IPS DF 6.9 (cell line): ENCODE data around the gene C17orf75.
"Not testable (repeated sequence)": the region's sequence is repeated elsewhere in the genome, so short reads cannot be mapped to it uniquely, and the experiment has no call there.

Source experiments
- DNase-seq: peaks from one replicate; pipeline ENCODE4 v3.0.0-alpha.2; 2013; ENCODE audit warnings: low read depth, low spot score
- H3K27ac ChIP-seq: one replicate; pipeline ENCODE4 v1.5.1; 2013; ENCODE audit warnings: low read length, control low read depth
- H3K27me3 ChIP-seq: 2 replicates; pipeline ENCODE4 v1.6.1; 2013; ENCODE audit warnings: mild to moderate bottlenecking, low read length; ENCODE audit not compliant: control insufficient read depth, insufficient read depth
- H3K36me3 ChIP-seq: 2 replicates; pipeline ENCODE4 v1.6.1; 2013; ENCODE audit warnings: low read length; ENCODE audit not compliant: control insufficient read depth, insufficient read depth
- H3K4me1 ChIP-seq: 2 replicates; pipeline ENCODE4 v1.6.1; 2013; ENCODE audit warnings: low read length; ENCODE audit not compliant: control insufficient read depth, insufficient read depth
- H3K4me3 ChIP-seq: 2 replicates; pipeline ENCODE4 v1.5.1; 2013; ENCODE audit warnings: mild to moderate bottlenecking, low read length
- H3K9me3 ChIP-seq: 2 replicates; pipeline ENCODE4 v1.6.1; 2013; ENCODE audit warnings: low read length, inconsistent platforms; ENCODE audit not compliant: control insufficient read depth, insufficient read depth
- WGBS: extraction: QIAGEN DNeasy Blood & Tissue Kit; methylation state at CpG from one replicate; pipeline ENCODE4 v1.1.7; 2013; ENCODE audit warnings: mixed read lengths, missing lambda C conversion rate; ENCODE audit not compliant: insufficient read length, insufficient coverage; 5-methylcytosine and 5-hydroxymethylcytosine counted together

The C17orf75 gene

GRCh38 chr17:32320847-32321246 is 21.1 kb downstream of the C17orf75 start:
- WGBS = no CpG with 5 or more reads among the region's 15 CpGs
- no peaks in the 10 kb centered on the region for H3K4me1 ChIP-seq
- H3K9me3 ChIP-seq = no peaks in the 10 kb centered on the region
- no peaks in the 10 kb centered on the region for H3K27me3 ChIP-seq
- DNase-seq = no peak
- H3K4me3 ChIP-seq = no peak overlapping the region
- no peaks in the 10 kb centered on the region for H3K36me3 ChIP-seq
- H3K27ac ChIP-seq = no peak overlapping the region

GRCh38 chr17:32320080-32320479 is 21.9 kb downstream of the C17orf75 start:
- no CpG with 5 or more reads among the region's 6 CpGs for WGBS
- H3K27ac ChIP-seq, H3K9me3 ChIP-seq, H3K4me1 ChIP-seq, DNase-seq, H3K27me3 ChIP-seq, H3K36me3 ChIP-seq, H3K4me3 ChIP-seq: not testable (repeated sequence)

DNA sequence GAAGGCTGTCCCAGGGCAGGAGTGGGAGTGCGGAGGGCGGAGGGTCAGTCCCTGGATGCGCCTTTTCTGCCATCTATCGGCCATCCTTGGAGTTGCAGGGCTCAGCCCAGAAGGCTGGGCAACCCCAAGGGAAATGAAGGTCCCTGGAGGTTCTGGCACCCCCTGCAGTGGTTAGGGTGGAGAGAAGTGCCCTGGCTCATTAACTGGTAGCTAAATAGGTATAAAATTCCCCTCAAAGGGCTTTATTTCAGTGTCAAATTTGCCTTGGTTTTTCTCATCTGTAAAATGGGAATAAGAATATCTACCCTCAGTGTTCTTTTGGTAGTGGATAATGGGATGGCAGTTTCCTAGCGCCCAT is 22.4 kb downstream of the C17orf75 start:
- WGBS = no CpG with 5 or more reads among the region's 5 CpGs
- DNase-seq = peak; percentile 71
- no peaks in the 10 kb centered on the region for H3K36me3 ChIP-seq
- no peaks in the 10 kb centered on the region for H3K27me3 ChIP-seq
- H3K9me3 ChIP-seq = no peaks in the 10 kb centered on the region
- no peaks in the 10 kb centered on the region for H3K4me1 ChIP-seq
- H3K4me3 ChIP-seq = no peak overlapping the region
- H3K27ac ChIP-seq = no peak overlapping the region

- no peak overlapping the region for H3K27ac ChIP-seq
- no peaks in the 10 kb centered on the region for H3K36me3 ChIP-seq
- no peak for DNase-seq
- WGBS = no CpG with 5 or more reads among the region's 8 CpGs
- no peak overlapping the region for H3K4me3 ChIP-seq
- no peaks in the 10 kb centered on the region for H3K27me3 ChIP-seq
- no peaks in the 10 kb centered on the region for H3K4me1 ChIP-seq
- no peaks in the 10 kb centered on the region for H3K9me3 ChIP-seq
Measured at GRCh38 chr17:32318071-32318470, 23.9 kb downstream of the C17orf75 start.

GRCh38 chr17:32317353-32317752 is 24.6 kb downstream of the C17orf75 start:
- Histone ChIP-seq H3K9me3 (no peaks in the 10 kb centered on the region), H3K4me1 (no peaks in the 10 kb centered on the region), H3K27me3 (no peaks in the 10 kb centered on the region), H3K27ac (no peak overlapping the region), H3K4me3 (no peak overlapping the region), H3K36me3 (no peaks in the 10 kb centered on the region)
- WGBS = 100% methylated on average over 1 of the region's 4 CpGs
- no peak for DNase-seq

DNA sequence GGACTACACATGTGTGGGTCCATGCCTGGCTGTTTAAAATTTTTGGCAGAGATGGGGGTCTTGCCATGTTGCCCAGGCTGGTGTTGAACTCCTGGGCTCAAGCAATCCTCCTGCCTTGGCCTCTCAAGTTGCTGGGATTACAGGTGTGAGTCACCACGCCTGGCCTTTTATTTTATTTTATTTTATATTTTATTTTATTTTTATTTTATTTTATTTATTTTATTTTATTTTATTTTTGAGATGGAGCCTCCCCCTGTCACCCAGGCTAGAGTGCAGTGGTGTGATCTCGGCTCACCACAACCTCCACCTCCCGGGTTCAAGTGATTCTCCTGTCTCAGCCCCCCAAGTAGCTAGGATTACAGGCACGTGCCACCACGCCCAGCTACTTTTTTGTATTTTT is 25.3 kb downstream of the C17orf75 start:
- H3K27me3 ChIP-seq, H3K4me3 ChIP-seq, H3K27ac ChIP-seq, DNase-seq, H3K36me3 ChIP-seq, H3K9me3 ChIP-seq, H3K4me1 ChIP-seq: not testable (repeated sequence)
- WGBS = no CpG with 5 or more reads among the region's 5 CpGs

GRCh38 chr17:32315171-32315570 is 26.8 kb downstream of the C17orf75 start:
- Histone ChIP-seq H3K36me3 (no peaks in the 10 kb centered on the region), H3K27ac (no peak overlapping the region), H3K27me3 (no peaks in the 10 kb centered on the region), H3K4me1 (peaks cover 1% of the 10 kb centered on the region; the same call in 1 of the 2 replicates), H3K9me3 (no peaks in the 10 kb centered on the region), H3K4me3 (no peak overlapping the region)
- no peak for DNase-seq
- WGBS = no CpG with 5 or more reads among the region's 8 CpGs

DNA sequence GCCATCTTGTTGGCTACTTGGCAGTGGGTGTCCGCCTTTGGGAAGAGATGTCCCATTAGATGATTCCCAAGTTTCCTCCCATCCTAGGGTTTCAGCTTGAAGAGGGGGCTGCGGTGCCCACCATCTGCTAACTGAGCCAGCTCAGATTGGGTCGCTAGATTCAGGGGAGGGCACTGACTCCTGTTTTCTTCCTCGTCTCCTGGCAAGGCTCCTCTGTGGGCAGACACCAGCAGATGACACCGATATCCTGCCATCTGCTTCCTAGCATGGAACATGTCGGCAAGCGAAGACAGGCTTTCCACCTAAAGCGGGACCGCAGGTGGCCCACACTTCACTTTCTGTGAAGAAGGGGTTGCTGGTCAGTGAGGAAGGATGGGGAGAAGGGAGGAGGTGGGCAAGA is 27.3 kb downstream of the C17orf75 start:
- WGBS = no CpG with 5 or more reads among the region's 9 CpGs
- Histone ChIP-seq H3K4me3 (no peak overlapping the region), H3K27ac (no peak overlapping the region), H3K9me3 (no peaks in the 10 kb centered on the region), H3K4me1 (peaks cover 1% of the 10 kb centered on the region; the same call in 1 of the 2 replicates), H3K36me3 (no peaks in the 10 kb centered on the region), H3K27me3 (no peaks in the 10 kb centered on the region)
- no peak for DNase-seq

- Histone ChIP-seq H3K27me3 (no peaks in the 10 kb centered on the region), H3K4me3 (no peak overlapping the region), H3K9me3 (no peaks in the 10 kb centered on the region), H3K36me3 (no peaks in the 10 kb centered on the region), H3K27ac (no peak overlapping the region), H3K4me1 (peaks cover 5% of the 10 kb centered on the region)
- DNase-seq = no peak
- WGBS = no CpG with 5 or more reads among the region's 9 CpGs
Measured at GRCh38 chr17:32311028-32311536, 30.9 kb downstream of the C17orf75 start.

GRCh38 chr17:32307658-32308057 is 34.3 kb downstream of the C17orf75 start:
- no peaks in the 10 kb centered on the region for H3K9me3 ChIP-seq
- WGBS = no CpG with 5 or more reads among the region's 4 CpGs
- no peak overlapping the region for H3K4me3 ChIP-seq
- H3K36me3 ChIP-seq = no peaks in the 10 kb centered on the region
- H3K27ac ChIP-seq = no peak overlapping the region
- peaks cover 19% of the 10 kb centered on the region for H3K4me1 ChIP-seq
- H3K27me3 ChIP-seq = no peaks in the 10 kb centered on the region
- no peak for DNase-seq

DNA sequence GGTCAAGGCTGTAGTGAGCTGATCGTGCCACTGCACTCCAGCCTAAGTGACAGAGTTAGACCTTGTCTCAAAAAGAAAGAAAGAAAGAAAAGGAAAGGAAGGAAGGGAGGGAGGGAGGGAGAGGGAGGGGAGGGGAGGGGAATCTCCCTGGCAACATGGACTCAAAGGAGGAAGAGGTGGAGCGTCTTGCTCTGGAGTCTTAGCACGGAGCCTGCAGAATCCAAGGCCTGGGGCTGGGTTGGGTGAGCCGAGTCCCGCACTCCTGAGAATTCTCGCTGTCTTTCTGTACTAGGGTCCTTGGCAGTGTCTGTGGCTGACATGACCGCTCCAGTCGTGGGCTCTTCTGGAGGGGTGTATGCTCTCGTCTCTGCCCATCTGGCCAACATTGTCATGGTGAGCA is 36.9 kb downstream of the C17orf75 start:
- Histone ChIP-seq H3K36me3 (no peaks in the 10 kb centered on the region), H3K27me3 (no peaks in the 10 kb centered on the region), H3K9me3 (no peaks in the 10 kb centered on the region), H3K4me3 (no peak overlapping the region), H3K27ac (no peak overlapping the region), H3K4me1 (peaks cover 19% of the 10 kb centered on the region)
- WGBS = no CpG with 5 or more reads among the region's 9 CpGs
- DNase-seq = no peak
